ENCODE results near the gene ARFGAP1.

Gene ARFGAP1

GRCh38 chr20:63336232-63336752 lies 63.7 kb downstream of the ARFGAP1 start:
- DNase-seq, result no peak

- DNase-seq, result no peak
Observed at GRCh38 chr20:63337786-63338420, 65.3 kb downstream of the ARFGAP1 start.
